ENCODE measurements around the gene ACADVL. TPM values are rescaled to one million over a fixed set of nuclear protein-coding genes. Genes with fewer than 3 reads are reported as not detected.

ACADVL gene
- total and polyA plus RNA-seq, 2 of the 4 experiments (the other 2 are of a cell fraction), result 139 to 752 TPM

GRCh38 chr17:7204336-7204735, 15.4 kb upstream of the ACADVL start:
- Histone ChIP-seq H3K4me3 (ENCODE audit: insufficient read depth, low read depth, low read length) (no peak overlapping the region), H3K56ac (ENCODE audit: extremely low read depth, insufficient read depth, low read length) (no peak overlapping the region), H3K9ac (ENCODE audit: low read depth, low read length) (no peak overlapping the region), H2BK120ac (ENCODE audit: low read depth, low read length) (no peak overlapping the region), H3K36me3 (ENCODE audit: control insufficient read depth, insufficient read depth, low read length) (peaks cover 21% of the 10 kb centered on the region), H3K9me1 (ENCODE audit: insufficient read depth, low read length) (peaks cover 13% of the 10 kb centered on the region), H4K5ac (ENCODE audit: low read depth, low read length) (no peak overlapping the region), H3K27ac (ENCODE audit: insufficient read depth, low read length) (no peak overlapping the region), H3K18ac (ENCODE audit: low read depth, low read length) (no peak overlapping the region), H2BK15ac (ENCODE audit: low read depth, low read length) (no peak overlapping the region), H3K4me2 (ENCODE audit: low read depth, low read length) (no peak overlapping the region; the same call in 1 of the 2 replicates), H3K9me3 (ENCODE audit: control insufficient read depth, insufficient read depth, low read length) (no peaks in the 10 kb centered on the region), H3K4ac (ENCODE audit: low read depth, low read length) (no peak overlapping the region), H2BK20ac (ENCODE audit: low read depth, low read length) (no peak overlapping the region), H4K20me1 (ENCODE audit: insufficient read depth, low read length) (peaks cover 32% of the 10 kb centered on the region), H2AK5ac (ENCODE audit: low read depth, low read length) (peak overlapping the region; percentile 29; the same call in 1 of the 2 replicates), H3K27me3 (ENCODE audit: control insufficient read depth, insufficient read depth, low read length) (no peaks in the 10 kb centered on the region), H3K23ac (ENCODE audit: low read depth, low read length) (no peak overlapping the region), H4K91ac (ENCODE audit: insufficient read depth, low read depth, low read length) (no peak overlapping the region), H2BK5ac (ENCODE audit: low read depth, low read length, poor library complexity, severe bottlenecking) (no peak overlapping the region), H3K79me1 (ENCODE audit: low read depth in 1 of 2, low read length in 2 of 2) (peaks cover 13 to 64% of the 10 kb centered on the region in 2 experiments), H2AFZ (replicated peaks; ENCODE audit: low read length, poor library complexity) (no peak overlapping the region), H3K14ac (replicated peaks; ENCODE audit: low read depth, low read length) (no peak overlapping the region), H3K4me1 (ENCODE audit: control insufficient read depth, insufficient read depth, low read length) (peaks cover 9% of the 10 kb centered on the region), H4K8ac (ENCODE audit: low read depth in 2 of 2, low read length in 2 of 2) (peak overlapping the region in 1 of 2 experiments; percentile 59; a peak in 2 of 4 replicates), H2AK9ac (replicated peaks; ENCODE audit: low read depth, low read length, poor library complexity) (peak overlapping the region; percentile 56)
- in situ Hi-C loops (cut with MboI; ENCODE audit: low sequenced_read_pairs) (no loop called here), dilution Hi-C loops (cut with HindIII; ENCODE audit: low sequenced_read_pairs, unreplicated experiment) (no loop called here), intact Hi-C loops (cut with micrococcal nuclease) (no loop called here)
- no peak for TF ChIP-seq SMC3 (IDR thresholded peaks at IDR 0.05; ENCODE audit: low read depth, low read length)
- no peak for TF ChIP-seq MAFK (IDR thresholded peaks at IDR 0.05; ENCODE audit: low read depth, low read length)
- no peak for TF ChIP-seq RAD21 (IDR thresholded peaks at IDR 0.05; ENCODE audit: low read length)
- no peak for TF ChIP-seq CEBPB (IDR thresholded peaks at IDR 0.05; ENCODE audit: low read depth, low read length)
- TF ChIP-seq CHD1 (IDR thresholded peaks at IDR 0.05; ENCODE audit: low read depth, low read length), result no peak
- TF ChIP-seq RFX5 (IDR thresholded peaks at IDR 0.05; ENCODE audit: low read depth, low read length), result no peak
- TF ChIP-seq ELK1 (IDR thresholded peaks at IDR 0.05; ENCODE audit: borderline replicate concordance, low read depth, low read length), result no peak
- TF ChIP-seq MAZ (IDR thresholded peaks at IDR 0.05; ENCODE audit: borderline replicate concordance, low read depth, low read length), result no peak
- no peak for TF ChIP-seq MXI1 (IDR thresholded peaks at IDR 0.05; ENCODE audit: borderline replicate concordance, low read depth, low read length)
- no peak for TF ChIP-seq BHLHE40 (IDR thresholded peaks at IDR 0.05; ENCODE audit: low read depth, low read length)
- no peak for TF ChIP-seq USF2 (IDR thresholded peaks at IDR 0.05; ENCODE audit: low read depth, low read length)
- ChIA-PET CTCF (no interaction called here), POLR2A (ENCODE audit: unreplicated experiment) (no interaction called here)
- BruUV-seq (replicated peaks), result no TSS peak
- ATAC-seq (ENCODE audit: low read depth) (no peak), DNase-seq (no peak)
- 50% methylated on average over 2 of the region's 15 CpGs; no CpG with 5 or more reads in 1 of the 2 experiments for WGBS, 2 experiments (ENCODE audit: extremely low coverage in 2 of 2, insufficient read length in 1 of 2)

Data from IMR-90 (cell line).